Measurements from ENCODE around the gene RASA2.
A peak's percentile ranks its signal among the peaks of the same experiment; 100 is the strongest.

- TF ChIP-seq, protein P1, sequence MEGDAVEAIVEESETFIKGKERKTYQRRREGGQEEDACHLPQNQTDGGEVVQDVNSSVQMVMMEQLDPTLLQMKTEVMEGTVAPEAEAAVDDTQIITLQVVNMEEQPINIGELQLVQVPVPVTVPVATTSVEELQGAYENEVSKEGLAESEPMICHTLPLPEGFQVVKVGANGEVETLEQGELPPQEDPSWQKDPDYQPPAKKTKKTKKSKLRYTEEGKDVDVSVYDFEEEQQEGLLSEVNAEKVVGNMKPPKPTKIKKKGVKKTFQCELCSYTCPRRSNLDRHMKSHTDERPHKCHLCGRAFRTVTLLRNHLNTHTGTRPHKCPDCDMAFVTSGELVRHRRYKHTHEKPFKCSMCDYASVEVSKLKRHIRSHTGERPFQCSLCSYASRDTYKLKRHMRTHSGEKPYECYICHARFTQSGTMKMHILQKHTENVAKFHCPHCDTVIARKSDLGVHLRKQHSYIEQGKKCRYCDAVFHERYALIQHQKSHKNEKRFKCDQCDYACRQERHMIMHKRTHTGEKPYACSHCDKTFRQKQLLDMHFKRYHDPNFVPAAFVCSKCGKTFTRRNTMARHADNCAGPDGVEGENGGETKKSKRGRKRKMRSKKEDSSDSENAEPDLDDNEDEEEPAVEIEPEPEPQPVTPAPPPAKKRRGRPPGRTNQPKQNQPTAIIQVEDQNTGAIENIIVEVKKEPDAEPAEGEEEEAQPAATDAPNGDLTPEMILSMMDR (optimal IDR thresholded peaks at IDR 0.05 in 1 of 3, IDR thresholded peaks at IDR 0.05 in 1 of 3, conservative IDR thresholded peaks at IDR 0.05 in 1 of 3; ENCODE audit: extremely low read depth in 1 of 3, insufficient read depth in 2 of 3, low read length in 3 of 3), result peak in 1 of 3 experiments; percentile 30
- no peak for TF ChIP-seq EZH2 (IDR thresholded peaks at IDR 0.05; ENCODE audit: low read length)
Measured at GRCh38 chr3:141575879-141576743, 89.3 kb downstream of the RASA2 start.
